Lung (tissue), 12 donors: Measurements from ENCODE around the gene FOXN1. TPM values are rescaled to one million over a fixed set of nuclear protein-coding genes. Genes with fewer than 3 reads are reported as not detected.

Experiments used
- ATAC-seq: fragments of 200-7000 bp; cut with Tn5 transposase; one replicate; pipeline ENCODE4 v1.9.1; 2020; ENCODE audit warnings: moderate number of reproducible peaks; ENCODE audit not compliant: insufficient read depth, low FRiP score
- DNase-seq, 3 donors: peaks; one replicate each; pipeline ENCODE4 v3.0.0-alpha.2; 2013 to 2017
- H3K27ac ChIP-seq, 2 donors: one replicate each; pipeline ENCODE4 v1.5.1; 2013; ENCODE audit warnings: mild to moderate bottlenecking in 2 of 2, moderate library complexity in 2 of 2, control low read depth in 1 of 2, inconsistent platforms in 1 of 2, low read depth in 1 of 2, low read length in 1 of 2
- H3K27me3 ChIP-seq, 3 donors: one replicate each; pipeline ENCODE4 v1.5.1; 2013; ENCODE audit warnings: low read length in 2 of 3; ENCODE audit not compliant: control insufficient read depth in 3 of 3, insufficient read depth in 3 of 3
- H3K36me3 ChIP-seq, 4 donors: one replicate each; pipeline ENCODE4 v1.5.1; 2013; ENCODE audit warnings: low read length in 4 of 4, mild to moderate bottlenecking in 1 of 4, moderate library complexity in 1 of 4; ENCODE audit not compliant: control insufficient read depth in 4 of 4, insufficient read depth in 4 of 4
- H3K4me1 ChIP-seq, 5 donors: one replicate each; pipeline ENCODE4 v1.5.1; 2013; ENCODE audit warnings: low read length in 5 of 5, mild to moderate bottlenecking in 2 of 5, moderate library complexity in 1 of 5; ENCODE audit not compliant: control insufficient read depth in 5 of 5, insufficient read depth in 5 of 5
- H3K4me3 ChIP-seq: one replicate; pipeline ENCODE4 v1.5.1; 2013; ENCODE audit warnings: mild to moderate bottlenecking, control low read depth, moderate library complexity
- H3K9ac ChIP-seq, 2 donors: one replicate each; pipeline ENCODE4 v1.5.1; 2013; ENCODE audit warnings: low read length in 2 of 2, control low read depth in 1 of 2; ENCODE audit not compliant: insufficient read depth in 1 of 2
- H3K9me3 ChIP-seq, 4 donors: one replicate each; pipeline ENCODE4 v1.5.1; 2013; ENCODE audit warnings: low read length in 3 of 4, mild to moderate bottlenecking in 1 of 4, moderate library complexity in 1 of 4; ENCODE audit not compliant: control insufficient read depth in 4 of 4, insufficient read depth in 3 of 4
- WGBS, 2 donors: extraction: QIAGEN DNeasy Blood & Tissue Kit; methylation state at CpG; one replicate each; pipeline ENCODE4 v1.1.7; 2013; 5-methylcytosine and 5-hydroxymethylcytosine counted together
- polyA plus RNA-seq, 2 donors: library from polyadenylated mRNA; stranded (reverse); fragments of 200-250 nt; gene quantifications; one replicate each; pipeline ENCODE4 v1.2.1, GENCODE V29; 2013
- total RNA-seq, 2 donors: library from RNA; depleted of rRNA in 1 of 2; stranded (reverse); fragments of >200 nt in 1 of 2; gene quantifications; one replicate each; pipeline ENCODE4 v1.2.1, GENCODE V29; 2014 to 2021
- TF ChIP-seq, protein P1 (sequence below): IDR thresholded peaks from 2 replicates; pipeline ENCODE4 v1.5.1; 2012; ENCODE audit warnings: mild to moderate bottlenecking; ENCODE audit errors: control extremely low read depth, extremely low read depth
- donor health status: control.
- donor health status: control.
- donor health status: Bipolar disorder and iron deficiency.
- donor health status: healthy.
- donor health status: DM: yes; HTN: yes; CAD: no.

The FOXN1 gene
- total and polyA plus RNA-seq, 4 donors = 0.13 to 0.25 (median 0.18) TPM; not detected in 1

DNA sequence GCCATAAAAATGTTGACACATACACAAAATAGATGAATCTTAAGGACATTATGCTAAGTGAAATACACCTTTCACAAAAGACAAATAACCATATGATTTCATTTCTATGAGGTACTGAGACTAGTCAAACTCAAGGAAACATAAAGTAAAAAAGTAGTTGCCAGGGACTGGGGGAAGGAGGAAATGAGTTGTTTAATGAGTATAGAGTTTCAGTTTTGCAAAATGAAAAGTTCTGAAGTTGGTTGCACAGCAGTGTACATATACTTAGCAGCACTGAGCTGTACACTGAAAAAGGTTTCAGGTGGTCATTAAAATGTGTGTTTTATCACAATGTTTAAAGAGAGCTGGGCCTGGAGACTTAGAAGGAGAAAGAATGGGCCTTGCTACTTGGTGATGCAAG is 37.4 kb upstream of the FOXN1 start:
- no peak for DNase-seq
- Histone ChIP-seq H3K27ac (no peak overlapping the region), H3K9me3 (peaks cover 0 to 2% (median 0%) of the 10 kb centered on the region in 4 donors), H3K4me3 (no peak overlapping the region), H3K4me1 (peaks cover 0 to 27% (median 14%) of the 10 kb centered on the region in 5 donors), H3K27me3 (peaks cover 0 to 2% (median 0%) of the 10 kb centered on the region in 3 donors), H3K9ac (no peak overlapping the region), H3K36me3 (no peaks in the 10 kb centered on the region)
- ATAC-seq = no peak
- TF ChIP-seq, protein P1, sequence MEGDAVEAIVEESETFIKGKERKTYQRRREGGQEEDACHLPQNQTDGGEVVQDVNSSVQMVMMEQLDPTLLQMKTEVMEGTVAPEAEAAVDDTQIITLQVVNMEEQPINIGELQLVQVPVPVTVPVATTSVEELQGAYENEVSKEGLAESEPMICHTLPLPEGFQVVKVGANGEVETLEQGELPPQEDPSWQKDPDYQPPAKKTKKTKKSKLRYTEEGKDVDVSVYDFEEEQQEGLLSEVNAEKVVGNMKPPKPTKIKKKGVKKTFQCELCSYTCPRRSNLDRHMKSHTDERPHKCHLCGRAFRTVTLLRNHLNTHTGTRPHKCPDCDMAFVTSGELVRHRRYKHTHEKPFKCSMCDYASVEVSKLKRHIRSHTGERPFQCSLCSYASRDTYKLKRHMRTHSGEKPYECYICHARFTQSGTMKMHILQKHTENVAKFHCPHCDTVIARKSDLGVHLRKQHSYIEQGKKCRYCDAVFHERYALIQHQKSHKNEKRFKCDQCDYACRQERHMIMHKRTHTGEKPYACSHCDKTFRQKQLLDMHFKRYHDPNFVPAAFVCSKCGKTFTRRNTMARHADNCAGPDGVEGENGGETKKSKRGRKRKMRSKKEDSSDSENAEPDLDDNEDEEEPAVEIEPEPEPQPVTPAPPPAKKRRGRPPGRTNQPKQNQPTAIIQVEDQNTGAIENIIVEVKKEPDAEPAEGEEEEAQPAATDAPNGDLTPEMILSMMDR = no peak

GRCh38 chr17:28469376-28469775 is 36.8 kb upstream of the FOXN1 start:
- H3K27me3 ChIP-seq = peaks cover 0 to 2% (median 0%) of the 10 kb centered on the region in 3 donors
- ATAC-seq (no peak), DNase-seq (no peak)
- peaks cover 0 to 27% (median 14%) of the 10 kb centered on the region in 5 donors for H3K4me1 ChIP-seq
- H3K27ac ChIP-seq = no peak overlapping the region
- H3K9ac ChIP-seq = no peak overlapping the region
- H3K4me3 ChIP-seq = no peak overlapping the region
- H3K9me3 ChIP-seq = peaks cover 0 to 2% (median 0%) of the 10 kb centered on the region in 4 donors
- TF ChIP-seq, protein P1 = no peak
- WGBS, 2 donors = 78 to 88% methylated on average over 8 of the region's 8 CpGs
- no peaks in the 10 kb centered on the region for H3K36me3 ChIP-seq

GRCh38 chr17:28470266-28470913 is 35.8 kb upstream of the FOXN1 start:
- peaks cover 0 to 27% (median 14%) of the 10 kb centered on the region in 5 donors for H3K4me1 ChIP-seq
- TF ChIP-seq, protein P1 = no peak
- no peaks in the 10 kb centered on the region for H3K36me3 ChIP-seq
- ATAC-seq = no peak
- H3K9me3 ChIP-seq = peaks cover 0 to 2% (median 0%) of the 10 kb centered on the region in 4 donors
- H3K27me3 ChIP-seq = peaks cover 0 to 2% (median 0%) of the 10 kb centered on the region in 3 donors
- no peak overlapping the region for H3K9ac ChIP-seq
- DNase-seq = no peak
- no peak overlapping the region for H3K4me3 ChIP-seq
- 84 to 85% methylated on average over 6 to 7 of the region's 7 CpGs for WGBS, 2 donors
- no peak overlapping the region for H3K27ac ChIP-seq
